GM19397 (cell line): ENCODE data around the gene CDK8.

ENCODE experiments used
- ATAC-seq: cut with Tn5 transposase; IDR thresholded peaks from one replicate; pipeline ENCODE4 v1.9.1; 2021; ENCODE audit warnings: mild to moderate bottlenecking, moderate library complexity; ENCODE audit not compliant: unreplicated experiment

The CDK8 gene

GRCh38 chr13:26378116-26378515, 124.2 kb downstream of the CDK8 start:
- ATAC-seq, result no peak

- ATAC-seq, result no peak
Measured at GRCh38 chr13:26379831-26380230, 125.9 kb downstream of the CDK8 start.

- ATAC-seq, result no peak
Measured at GRCh38 chr13:26380930-26381329, 127.0 kb downstream of the CDK8 start.

GRCh38 chr13:26382366-26382765, 128.4 kb downstream of the CDK8 start:
- no peak for ATAC-seq

GRCh38 chr13:26382835-26383234, 128.9 kb downstream of the CDK8 start:
- no peak for ATAC-seq

GRCh38 chr13:26384587-26384986, 130.7 kb downstream of the CDK8 start:
- no peak for ATAC-seq

- no peak for ATAC-seq
Measured at GRCh38 chr13:26386026-26386425, 132.1 kb downstream of the CDK8 start.

- ATAC-seq, result no peak
Measured at GRCh38 chr13:26390203-26390602, 136.3 kb downstream of the CDK8 start.

GRCh38 chr13:26400545-26400944, 146.6 kb downstream of the CDK8 start:
- no peak for ATAC-seq

GRCh38 chr13:26401069-26401468, 147.1 kb downstream of the CDK8 start:
- ATAC-seq, result no peak

- no peak for ATAC-seq
Measured at GRCh38 chr13:26401578-26402021, 147.7 kb downstream of the CDK8 start.

- no peak for ATAC-seq
Measured at GRCh38 chr13:26406791-26407190, 152.9 kb downstream of the CDK8 start.

GRCh38 chr13:26411206-26411605, 157.3 kb downstream of the CDK8 start:
- no peak for ATAC-seq

- ATAC-seq, result no peak
Measured at GRCh38 chr13:26412263-26412662, 158.3 kb downstream of the CDK8 start.

GRCh38 chr13:26412936-26413716, 159.2 kb downstream of the CDK8 start:
- no peak for ATAC-seq

- ATAC-seq, result no peak
Measured at GRCh38 chr13:26420282-26420960, 166.5 kb downstream of the CDK8 start.

GRCh38 chr13:26422036-26422435, 168.1 kb downstream of the CDK8 start:
- no peak for ATAC-seq

GRCh38 chr13:26423629-26424028, 169.7 kb downstream of the CDK8 start:
- ATAC-seq, result no peak

- no peak for ATAC-seq
Measured at GRCh38 chr13:26424181-26424580, 170.3 kb downstream of the CDK8 start.

GRCh38 chr13:26425443-26426358, 171.8 kb downstream of the CDK8 start:
- no peak for ATAC-seq

GRCh38 chr13:26433776-26434175, 179.8 kb downstream of the CDK8 start:
- ATAC-seq, result no peak
